ENCODE data around the gene ADAM20. TPM values are rescaled to one million over a fixed set of nuclear protein-coding genes. Genes with fewer than 3 reads are reported as not detected.

ADAM20 gene
- total RNA-seq, 1 experiment from 2014 or later = 0.94 TPM

GRCh38 chr14:70527501-70528105 lies 7.2 kb downstream of the ADAM20 start:
- Histone ChIP-seq H2AFZ (no peak overlapping the region), H3K9me3 (ENCODE audit: insufficient read depth, low read depth) (no peaks in the 10 kb centered on the region; the same call in 1 of the 2 replicates), H4K20me1 (ENCODE audit: insufficient read depth) (no peaks in the 10 kb centered on the region), H3K36me3 (ENCODE audit: low read depth) (no peaks in the 10 kb centered on the region), H3K4me2 (no peak overlapping the region), H3K27me3 (ENCODE audit: insufficient read depth, low read depth) (no peaks in the 10 kb centered on the region), H3K79me2 (ENCODE audit: low read depth) (no peaks in the 10 kb centered on the region), H3K9me2 (ENCODE audit: insufficient read depth) (no peaks in the 10 kb centered on the region), H3K4me3 (no peak overlapping the region), H3F3A (ENCODE audit: insufficient read depth, low read depth) (no peaks in the 10 kb centered on the region), H3K27ac (no peak overlapping the region), H3K4me1 (replicated peaks; ENCODE audit: insufficient read depth) (no peaks in the 10 kb centered on the region)
- no TSS peak for BruUV-seq (replicated peaks)
- CTCF ChIA-PET = no interaction called here
- no peak for DNase-seq
- POLR2A ChIA-PET (ENCODE audit: unreplicated experiment) = no interaction called here
- intact Hi-C loops (cut with micrococcal nuclease; ENCODE audit: unreplicated experiment) = no loop called here
- no peak for TF ChIP-seq EZH2 (IDR thresholded peaks at IDR 0.05; ENCODE audit: low read depth)
- TF ChIP-seq CTCF (conservative IDR thresholded peaks at IDR 0.05) = no peak

GRCh38 chr14:70525691-70526090 lies 9.1 kb downstream of the ADAM20 start:
- Histone ChIP-seq H3K9me3 (ENCODE audit: insufficient read depth, low read depth) (no peaks in the 10 kb centered on the region; the same call in 1 of the 2 replicates), H3K36me3 (ENCODE audit: low read depth) (no peaks in the 10 kb centered on the region), H3K79me2 (ENCODE audit: low read depth) (no peaks in the 10 kb centered on the region), H3K4me3 (no peak overlapping the region), H3K27ac (no peak overlapping the region), H3K9me2 (ENCODE audit: insufficient read depth) (no peaks in the 10 kb centered on the region), H2AFZ (no peak overlapping the region), H4K20me1 (ENCODE audit: insufficient read depth) (no peaks in the 10 kb centered on the region), H3K4me2 (no peak overlapping the region), H3K27me3 (ENCODE audit: insufficient read depth, low read depth) (no peaks in the 10 kb centered on the region), H3F3A (ENCODE audit: insufficient read depth, low read depth) (no peaks in the 10 kb centered on the region), H3K4me1 (replicated peaks; ENCODE audit: insufficient read depth) (no peaks in the 10 kb centered on the region)
- TF ChIP-seq EZH2 (IDR thresholded peaks at IDR 0.05; ENCODE audit: low read depth) (no peak), CTCF (conservative IDR thresholded peaks at IDR 0.05) (no peak)
- intact Hi-C loops (cut with micrococcal nuclease; ENCODE audit: unreplicated experiment) = no loop called here
- DNase-seq = no peak
- ChIA-PET POLR2A (ENCODE audit: unreplicated experiment) (no interaction called here), CTCF (no interaction called here)
- no TSS peak for BruUV-seq (replicated peaks)

GRCh38 chr14:70515811-70516210 lies 19.0 kb downstream of the ADAM20 start:
- H3K27ac ChIP-seq = no peak overlapping the region
- H3K9me2 ChIP-seq (ENCODE audit: insufficient read depth) = no peaks in the 10 kb centered on the region
- no peaks in the 10 kb centered on the region for H3K27me3 ChIP-seq (ENCODE audit: insufficient read depth, low read depth)
- H4K20me1 ChIP-seq (ENCODE audit: insufficient read depth) = no peaks in the 10 kb centered on the region
- H3F3A ChIP-seq (ENCODE audit: insufficient read depth, low read depth) = no peaks in the 10 kb centered on the region
- ChIA-PET CTCF (no interaction called here), POLR2A (ENCODE audit: unreplicated experiment) (no interaction called here)
- no TSS peak for BruUV-seq (replicated peaks)
- H2AFZ ChIP-seq = no peak overlapping the region
- H3K4me1 ChIP-seq (replicated peaks; ENCODE audit: insufficient read depth) = no peaks in the 10 kb centered on the region
- no peak for TF ChIP-seq CTCF (conservative IDR thresholded peaks at IDR 0.05)
- no peak for TF ChIP-seq EZH2 (IDR thresholded peaks at IDR 0.05; ENCODE audit: low read depth)
- H3K9me3 ChIP-seq (ENCODE audit: insufficient read depth, low read depth) = no peaks in the 10 kb centered on the region
- no peak overlapping the region for H3K4me2 ChIP-seq
- no peaks in the 10 kb centered on the region for H3K36me3 ChIP-seq (ENCODE audit: low read depth)
- intact Hi-C loops (cut with micrococcal nuclease; ENCODE audit: unreplicated experiment) = no loop called here
- H3K4me3 ChIP-seq = no peak overlapping the region
- no peak for DNase-seq
- no peaks in the 10 kb centered on the region for H3K79me2 ChIP-seq (ENCODE audit: low read depth)
